GM12878 (cell line): Measurements from ENCODE around the gene CPNE5. TPM values are rescaled to one million over a fixed set of nuclear protein-coding genes. Genes with fewer than 3 reads are reported as not detected.

ENCODE experiments used
- ATAC-seq: fragments of 200-7000 bp; cut with Tn5 transposase; 3 replicates; pipeline ENCODE4 v1.9.1; 2020; ENCODE audit warnings: mild to moderate bottlenecking, moderate library complexity
- BruUV-seq: library from RNA; stranded (reverse); fragments of 400-500 nt; replicated peaks from 2 replicates; lab custom pipeline; 2021; lab: Mats Ljungman, UMichigan
- CTCF ChIA-PET: fragments of 300-600 bp; sonication (Branson Sonifier 250); formaldehyde crosslinking; extraction: SDS; loops from one replicate; lab custom pipeline; 2021; ENCODE audit warnings: inconsistent platforms; lab: Yijun Ruan, JAX
- POLR2A ChIA-PET: fragments of 350-600 bp; formaldehyde crosslinking; extraction: SDS; loops from one replicate; lab custom pipeline; 2021; ENCODE audit warnings: inconsistent platforms; lab: Charles Lee
- RAD21 ChIA-PET: fragments of 300-600 bp; sonication (Branson Sonifier 250); formaldehyde crosslinking; loops from one replicate; lab custom pipeline; 2023; ENCODE audit warnings: antibody characterized with exemption; ENCODE audit not compliant: unreplicated experiment; lab: Charles Lee
- SMC1A ChIA-PET: fragments of 300-600 bp; sonication (Branson Sonifier 250); formaldehyde crosslinking; loops from one replicate; lab custom pipeline; 2023; ENCODE audit not compliant: unreplicated experiment, uncharacterized antibody; lab: Charles Lee
- DNase-seq: peaks from one replicate; pipeline ENCODE4 v3.0.0-alpha.2; 2011; ENCODE audit warnings: low read depth, low spot score
- FAIRE-seq: peaks from 3 replicates; lab custom pipeline; 2011; peaks lifted over from hg19 to GRCh38; lab: Jason Lieb, UNC
- H2AFZ ChIP-seq: 2 replicates; pipeline ENCODE4 v1.6.0; 2011; ENCODE audit warnings: low read depth, low read length, control low read depth; ENCODE audit not compliant: control insufficient read depth
- H3K27ac ChIP-seq: 2 replicates; pipeline ENCODE4 v1.5.1; 2011; ENCODE audit warnings: control low read depth; ENCODE audit not compliant: control insufficient read depth, insufficient read depth
- H3K27me3 ChIP-seq, 2 experiments: replicated peaks in 1 of 2; 2 replicates each; pipeline versions ENCODE4 v1.6.0 to v1.6.1; 2011; ENCODE audit warnings: low read length in 1 of 2; ENCODE audit not compliant: control insufficient read depth in 2 of 2, insufficient read depth in 2 of 2
- H3K36me3 ChIP-seq, 2 experiments: 2 replicates each; pipeline ENCODE4 v1.5.1; 2011; ENCODE audit warnings: low read length in 1 of 2; ENCODE audit not compliant: control insufficient read depth in 2 of 2, insufficient read depth in 2 of 2
- H3K4me1 ChIP-seq: 2 replicates; pipeline ENCODE4 v1.6.1; 2011; ENCODE audit warnings: mild to moderate bottlenecking, low read length, moderate library complexity, mixed read lengths; ENCODE audit not compliant: control insufficient read depth, insufficient read depth
- H3K4me2 ChIP-seq: 2 replicates; pipeline ENCODE4 v1.6.0; 2011; ENCODE audit warnings: control low read depth; ENCODE audit not compliant: control insufficient read depth, insufficient read depth
- H3K4me3 ChIP-seq: fragments of 200-600 bp; sonication (generic); 2 replicates; pipeline ENCODE4 v1.5.1; 2016
- H3K79me2 ChIP-seq: 2 replicates; pipeline ENCODE4 v1.6.0; 2011; ENCODE audit warnings: low read length; ENCODE audit not compliant: control insufficient read depth, insufficient read depth
- H3K9ac ChIP-seq: 2 replicates; pipeline ENCODE4 v1.8.0; 2011; ENCODE audit warnings: low read length, control low read depth, mixed read lengths; ENCODE audit not compliant: control insufficient read depth, insufficient read depth
- H3K9me3 ChIP-seq: replicated peaks from 3 replicates; pipeline ENCODE4 v1.5.1; 2011; ENCODE audit warnings: mild to moderate bottlenecking, low read length; ENCODE audit not compliant: control insufficient read depth, insufficient read depth
- H4K20me1 ChIP-seq: 2 replicates; pipeline ENCODE4 v1.6.0; 2011; ENCODE audit not compliant: control insufficient read depth, insufficient read depth
- BMI1 ChIP-seq: fragments of 450-650 bp; IDR thresholded peaks from 2 replicates; pipeline ENCODE4 v1.6.1; 2016; ENCODE audit warnings: mild to moderate bottlenecking, moderate library complexity, borderline replicate concordance
- FOS ChIP-seq: IDR thresholded peaks from 3 replicates; pipeline ENCODE4 v1.6.1; 2011; ENCODE audit warnings: borderline replicate concordance; ENCODE audit not compliant: insufficient read length; ENCODE audit errors: extremely low read depth
- HDAC2 ChIP-seq: fragments of 200-600 bp; sonication (generic); IDR thresholded peaks from 2 replicates; pipeline ENCODE4 v1.6.1; 2017
- IKZF1 ChIP-seq: fragments of 450-650 bp; conservative IDR thresholded peaks from 2 replicates; pipeline ENCODE4 v1.6.1; 2017; ENCODE audit warnings: antibody characterized with exemption, mild to moderate bottlenecking
- MTA2 ChIP-seq: fragments of 450-650 bp; IDR thresholded peaks from 2 replicates; pipeline ENCODE4 v1.6.1; 2016; ENCODE audit warnings: low read depth, mild to moderate bottlenecking, moderate library complexity
- NFYA ChIP-seq: IDR thresholded peaks from 2 replicates; pipeline ENCODE4 v1.6.1; 2011; ENCODE audit warnings: low read depth, mild to moderate bottlenecking, low read length, improper control_type of control experiment, borderline replicate concordance
- NFYB ChIP-seq: IDR thresholded peaks from 2 replicates; pipeline ENCODE4 v1.6.1; 2011; ENCODE audit warnings: low read depth, mild to moderate bottlenecking, low read length, improper control_type of control experiment, moderate library complexity; ENCODE audit not compliant: insufficient read depth
- PML ChIP-seq: IDR thresholded peaks from 2 replicates; pipeline ENCODE4 v1.6.1; 2012; ENCODE audit warnings: low read length, inconsistent platforms
- POU2F2 ChIP-seq: IDR thresholded peaks from 3 replicates; pipeline ENCODE4 v1.6.1; 2011; ENCODE audit warnings: low read depth, mild to moderate bottlenecking, low read length, borderline replicate concordance
- SMARCA5 ChIP-seq: fragments of 450-650 bp; IDR thresholded peaks from 2 replicates; pipeline ENCODE4 v1.6.1; 2017; ENCODE audit warnings: mild to moderate bottlenecking
- SPI1 ChIP-seq: IDR thresholded peaks from 2 replicates; pipeline ENCODE4 v1.6.1; 2011; ENCODE audit warnings: low read depth, mild to moderate bottlenecking, low read length, moderate library complexity, borderline replicate concordance; ENCODE audit not compliant: insufficient read depth
- TCF3 ChIP-seq: IDR thresholded peaks from 2 replicates; pipeline ENCODE4 v1.6.1; 2012; ENCODE audit warnings: low read depth, mild to moderate bottlenecking, low read length, borderline replicate concordance; ENCODE audit not compliant: insufficient read depth
- WGBS: methylation state at CpG from one replicate; pipeline ENCODE4 v1.1.6; 2016; ENCODE audit warnings: low lambda C conversion rate; ENCODE audit not compliant: insufficient replicate concordance, insufficient coverage; ENCODE audit errors: missing lambda C conversion rate; 5-methylcytosine and 5-hydroxymethylcytosine counted together
- in situ Hi-C: fragments of 300-500 bp; cut with MboI; formaldehyde crosslinking; loops from 9 replicates; pipeline ENCODE4 v1.14.3; 2018; ENCODE audit warnings: mixed read lengths
- intact Hi-C: fragments of 100-400 bp; cut with micrococcal nuclease; formaldehyde crosslinking; loops from one replicate; pipeline ENCODE4 v1.14.2; 2022; ENCODE audit not compliant: unreplicated experiment
- polyA plus RNA-seq, 11 experiments: library from polyadenylated mRNA; depleted of rRNA in 4 of 11; unstranded in 6 of 11; stranded (reverse) in 5 of 11; fragments of >200 nt; fragmentation: Nextera tagmentation in 4 of 11; fragmentation: Illumina TruSeq in 1 of 11; extraction: Ambion mirVana in 4 of 11; extraction: Trizol in 1 of 11; gene quantifications; 1 replicate in 1 of 11; 2 replicates in 10 of 11; pipeline versions ENCODE4 v1.2.1 to v1.2.3, GENCODE V29; 2011 to 2016; ENCODE audit warnings: inconsistent platforms in 2 of 11, missing spikeins in 2 of 11, low read depth in 1 of 11
- total RNA-seq, 4 experiments: library from RNA; depleted of rRNA in 3 of 4; stranded (reverse); fragments of >200 nt in 3 of 4; fragmentation: Illumina TruSeq in 1 of 4; extraction: Trizol in 1 of 4; gene quantifications; 2 replicates each; pipeline versions ENCODE4 v1.2.1 to v1.2.3, GENCODE V29; 2013 to 2021
- TF ChIP-seq, protein P1 (sequence below): IDR thresholded peaks from 2 replicates; pipeline ENCODE4 v1.6.1; 2012; ENCODE audit warnings: low read depth, low read length, improper control_type of control experiment
- TF ChIP-seq, protein P2 (sequence below): fragments of 450-650 bp; IDR thresholded peaks from 2 replicates; pipeline ENCODE4 v1.6.1; 2017; ENCODE audit warnings: mild to moderate bottlenecking, low read depth, inconsistent platforms; ENCODE audit not compliant: poor library complexity, severe bottlenecking

CPNE5 gene
- total and polyA plus RNA-seq, 10 of the 15 experiments (the other 5 are each of a cell fraction or from before 2014, with no cell fraction given), result 2.4 to 39.1 (median 18.2) TPM

GRCh38 chr6:36698871-36699271 is 140.4 kb downstream of the CPNE5 start:
- no peaks in the 10 kb centered on the region for H4K20me1 ChIP-seq
- H3K9ac ChIP-seq, result no peak overlapping the region
- TF ChIP-seq SMARCA5, result no peak
- TF ChIP-seq, protein P1, sequence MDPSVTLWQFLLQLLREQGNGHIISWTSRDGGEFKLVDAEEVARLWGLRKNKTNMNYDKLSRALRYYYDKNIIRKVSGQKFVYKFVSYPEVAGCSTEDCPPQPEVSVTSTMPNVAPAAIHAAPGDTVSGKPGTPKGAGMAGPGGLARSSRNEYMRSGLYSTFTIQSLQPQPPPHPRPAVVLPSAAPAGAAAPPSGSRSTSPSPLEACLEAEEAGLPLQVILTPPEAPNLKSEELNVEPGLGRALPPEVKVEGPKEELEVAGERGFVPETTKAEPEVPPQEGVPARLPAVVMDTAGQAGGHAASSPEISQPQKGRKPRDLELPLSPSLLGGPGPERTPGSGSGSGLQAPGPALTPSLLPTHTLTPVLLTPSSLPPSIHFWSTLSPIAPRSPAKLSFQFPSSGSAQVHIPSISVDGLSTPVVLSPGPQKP, result no peak
- no peak for TF ChIP-seq NFYB
- TF ChIP-seq TCF3, result no peak
- TF ChIP-seq NFYA, result no peak
- no peak for TF ChIP-seq MTA2
- no peak for TF ChIP-seq FOS
- no peak for TF ChIP-seq IKZF1
- TF ChIP-seq PML, result no peak
- TF ChIP-seq, protein P2, sequence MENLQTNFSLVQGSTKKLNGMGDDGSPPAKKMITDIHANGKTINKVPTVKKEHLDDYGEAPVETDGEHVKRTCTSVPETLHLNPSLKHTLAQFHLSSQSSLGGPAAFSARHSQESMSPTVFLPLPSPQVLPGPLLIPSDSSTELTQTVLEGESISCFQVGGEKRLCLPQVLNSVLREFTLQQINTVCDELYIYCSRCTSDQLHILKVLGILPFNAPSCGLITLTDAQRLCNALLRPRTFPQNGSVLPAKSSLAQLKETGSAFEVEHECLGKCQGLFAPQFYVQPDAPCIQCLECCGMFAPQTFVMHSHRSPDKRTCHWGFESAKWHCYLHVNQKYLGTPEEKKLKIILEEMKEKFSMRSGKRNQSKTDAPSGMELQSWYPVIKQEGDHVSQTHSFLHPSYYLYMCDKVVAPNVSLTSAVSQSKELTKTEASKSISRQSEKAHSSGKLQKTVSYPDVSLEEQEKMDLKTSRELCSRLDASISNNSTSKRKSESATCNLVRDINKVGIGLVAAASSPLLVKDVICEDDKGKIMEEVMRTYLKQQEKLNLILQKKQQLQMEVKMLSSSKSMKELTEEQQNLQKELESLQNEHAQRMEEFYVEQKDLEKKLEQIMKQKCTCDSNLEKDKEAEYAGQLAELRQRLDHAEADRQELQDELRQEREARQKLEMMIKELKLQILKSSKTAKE, result no peak
- no peak for TF ChIP-seq SPI1
- TF ChIP-seq BMI1, result no peak
- TF ChIP-seq POU2F2, result no peak
- no peak for TF ChIP-seq HDAC2
- ChIA-PET SMC1A (no interaction called here), POLR2A (interaction anchor here (1.5 kb wide), 1 partner anchor 27 kb away, joined by 3 read pairs; no protein-coding TSS in a partner anchor), RAD21 (no interaction called here), CTCF (interaction anchor here (0.9 kb wide), 1 partner anchor 13 kb away, joined by 3 read pairs; no protein-coding TSS in a partner anchor)
- H3K79me2 ChIP-seq, result no peaks in the 10 kb centered on the region
- in situ Hi-C loops (no loop called here), intact Hi-C loops (no loop called here)
- no TSS peak for BruUV-seq
- H3K4me1 ChIP-seq, result peaks cover 4% of the 10 kb centered on the region
- H3K36me3 ChIP-seq, result no peaks in the 10 kb centered on the region
- no peak overlapping the region for H3K4me3 ChIP-seq
- H3K9me3 ChIP-seq, result no peaks in the 10 kb centered on the region
- DNase-seq (no peak), ATAC-seq (no peak), FAIRE-seq (no peak)
- no peak overlapping the region for H2AFZ ChIP-seq
- H3K4me2 ChIP-seq, result no peak overlapping the region
- 59% methylated on average over 8 of the region's 8 CpGs for WGBS
- H3K27ac ChIP-seq, result no peak overlapping the region
- H3K27me3 ChIP-seq, result no peaks in the 10 kb centered on the region
